Ammon's horn (tissue), 1 donor: ENCODE measurements around the gene ILF2.
A peak's percentile ranks its signal among the peaks of the same experiment; 100 is the strongest.
"Not testable (repeated sequence)": the region's sequence is repeated elsewhere in the genome, so short reads cannot be mapped to it uniquely, and the experiment has no call there.

Experiments used
- DNase-seq: peaks from one replicate; pipeline ENCODE4 v3.0.0-alpha.2; 2016; ENCODE audit warnings: low spot score

ILF2 gene

GRCh38 chr1:153649137-153649862, 21.5 kb downstream of the ILF2 start:
- no peak for DNase-seq

GRCh38 chr1:153648000-153648643, 22.7 kb downstream of the ILF2 start:
- no peak for DNase-seq

GRCh38 chr1:153647346-153647714, 23.5 kb downstream of the ILF2 start:
- no peak for DNase-seq

- no peak for DNase-seq
These were observed 24.0 kb downstream of the ILF2 start for GRCh38 chr1:153646672-153647345.

GRCh38 chr1:153643816-153644215, 27.0 kb downstream of the ILF2 start:
- DNase-seq: no peak

- DNase-seq: no peak
These were observed 27.7 kb downstream of the ILF2 start for GRCh38 chr1:153643100-153643499.

- no peak for DNase-seq
These were observed 28.6 kb downstream of the ILF2 start for GRCh38 chr1:153642161-153642560.

GRCh38 chr1:153640861-153641260, 29.9 kb downstream of the ILF2 start:
- no peak for DNase-seq

- DNase-seq: not testable (repeated sequence)
These were observed 30.6 kb downstream of the ILF2 start for GRCh38 chr1:153640213-153640612.

- no peak for DNase-seq
These were observed 31.5 kb downstream of the ILF2 start for GRCh38 chr1:153639280-153639679.

- no peak for DNase-seq
These were observed 32.5 kb downstream of the ILF2 start for GRCh38 chr1:153638261-153638660.

GRCh38 chr1:153636312-153636711, 34.5 kb downstream of the ILF2 start:
- DNase-seq: no peak

- no peak for DNase-seq
These were observed 34.9 kb downstream of the ILF2 start for GRCh38 chr1:153635872-153636271.

GRCh38 chr1:153633754-153634665, 36.8 kb downstream of the ILF2 start, which contains the start of gene CHTOP:
CHTOP (plus strand) TSS chr1:153634066; CDS start chr1:153636589, 2,523 bp downstream.
- peak; percentile 99 for DNase-seq

GRCh38 chr1:153633161-153633753, 37.5 kb downstream of the ILF2 start:
- no peak for DNase-seq

- no peak for DNase-seq
These were observed 39.5 kb downstream of the ILF2 start for GRCh38 chr1:153631047-153632022.

GRCh38 chr1:153630384-153630783, 40.4 kb downstream of the ILF2 start:
- no peak for DNase-seq

- peak; percentile 65 for DNase-seq
These were observed 40.8 kb downstream of the ILF2 start for GRCh38 chr1:153629971-153630370.

GRCh38 chr1:153629343-153629665, 41.5 kb downstream of the ILF2 start:
- DNase-seq: no peak

- no peak for DNase-seq
These were observed 42.0 kb downstream of the ILF2 start for GRCh38 chr1:153628638-153629342.
